ENCODE measurements around the gene SH2D2A. TPM values are rescaled to one million over a fixed set of nuclear protein-coding genes. Genes with fewer than 3 reads are reported as not detected.
A peak's percentile ranks its signal among the peaks of the same experiment; 100 is the strongest.

Gene SH2D2A
- total RNA-seq, 1 donor from 2014 or later, result 1.0 TPM

- peak; percentile 67 for ATAC-seq
- intact Hi-C loops (cut with micrococcal nuclease), result no loop called here
- no peak for DNase-seq
These were observed 17.0 kb upstream of the SH2D2A start for GRCh38 chr1:156833603-156834002.

- intact Hi-C loops (cut with micrococcal nuclease), result no loop called here
- no peak for DNase-seq
- ATAC-seq, result no peak
These were observed 15.8 kb upstream of the SH2D2A start for GRCh38 chr1:156832434-156832833.

- DNase-seq (no peak), ATAC-seq (no peak)
- intact Hi-C loops (cut with micrococcal nuclease), result no loop called here
These were observed 11.9 kb upstream of the SH2D2A start for GRCh38 chr1:156828400-156829124.

GRCh38 chr1:156826630-156827029, 10.0 kb upstream of the SH2D2A start:
- DNase-seq (no peak), ATAC-seq (no peak)
- intact Hi-C loops (cut with micrococcal nuclease), result no loop called here

- no peak for DNase-seq
- intact Hi-C loops (cut with micrococcal nuclease), result no loop called here
- no peak for ATAC-seq
These were observed 6.7 kb upstream of the SH2D2A start for GRCh38 chr1:156823210-156823790.

- ATAC-seq, result no peak
- no peak for DNase-seq
- intact Hi-C loops (cut with micrococcal nuclease), result no loop called here
These were observed 6.0 kb upstream of the SH2D2A start for GRCh38 chr1:156822680-156823079.

- ATAC-seq (no peak), DNase-seq (no peak)
- intact Hi-C loops (cut with micrococcal nuclease), result no loop called here
These were observed 5.2 kb upstream of the SH2D2A start for GRCh38 chr1:156821801-156822200.

- intact Hi-C loops (cut with micrococcal nuclease), result no loop called here
- ATAC-seq (peak; percentile 5), DNase-seq (no peak)
These were observed 656 bp downstream of the SH2D2A start for GRCh38 chr1:156815961-156816422.

- ATAC-seq (peak; percentile 91), DNase-seq (peak; percentile 68)
- intact Hi-C loops (cut with micrococcal nuclease), result no loop called here
These were observed 1.3 kb downstream of the SH2D2A start for GRCh38 chr1:156815307-156815826.

- intact Hi-C loops (cut with micrococcal nuclease), result no loop called here
- DNase-seq, result peak; percentile 33
- no peak for ATAC-seq
These were observed 1.9 kb downstream of the SH2D2A start for GRCh38 chr1:156814571-156815260.

GRCh38 chr1:156813750-156814570, 2.7 kb downstream of the SH2D2A start:
- ATAC-seq, result peak; percentile 61
- intact Hi-C loops (cut with micrococcal nuclease), result no loop called here
- peak; percentile 81 for DNase-seq

- DNase-seq (no peak), ATAC-seq (no peak)
- intact Hi-C loops (cut with micrococcal nuclease), result no loop called here
These were observed 3.4 kb downstream of the SH2D2A start for GRCh38 chr1:156813298-156813697.

- DNase-seq (no peak), ATAC-seq (no peak)
- intact Hi-C loops (cut with micrococcal nuclease), result no loop called here
These were observed 4.2 kb downstream of the SH2D2A start for GRCh38 chr1:156812293-156812990.

GRCh38 chr1:156811168-156811567, 5.5 kb downstream of the SH2D2A start:
- DNase-seq (no peak), ATAC-seq (no peak)
- intact Hi-C loops (cut with micrococcal nuclease), result no loop called here

- DNase-seq (no peak), ATAC-seq (no peak)
- intact Hi-C loops (cut with micrococcal nuclease), result no loop called here
These were observed 6.8 kb downstream of the SH2D2A start for GRCh38 chr1:156809711-156810366.

- DNase-seq (no peak), ATAC-seq (no peak)
- intact Hi-C loops (cut with micrococcal nuclease), result no loop called here
These were observed 7.4 kb downstream of the SH2D2A start for GRCh38 chr1:156809281-156809680.

- ATAC-seq (no peak), DNase-seq (no peak)
- intact Hi-C loops (cut with micrococcal nuclease), result no loop called here
These were observed 8.2 kb downstream of the SH2D2A start for GRCh38 chr1:156808186-156809030.
